Lower leg skin (tissue), 4 donors: ENCODE data around the gene MED17. TPM values are rescaled to one million over a fixed set of nuclear protein-coding genes. Genes with fewer than 3 reads are reported as not detected.
"Not testable (repeated sequence)": the region's sequence is repeated elsewhere in the genome, so short reads cannot be mapped to it uniquely, and the experiment has no call there.

Experiments used
- DNase-seq, 2 donors: peaks; one replicate each; pipeline ENCODE4 v3.0.0-alpha.2; 2019; ENCODE audit warnings: low spot score in 2 of 2
- H3K4me3 ChIP-seq: fragments of 200-600 bp; sonication (generic); 2 replicates; pipeline ENCODE4 v1.5.1; 2017; ENCODE audit warnings: mild to moderate bottlenecking, low read depth; ENCODE audit not compliant: poor library complexity, severe bottlenecking
- CTCF ChIP-seq, 3 donors: fragments of 450-650 bp; IDR thresholded peaks; one replicate each; pipeline ENCODE4 v1.5.1; 2016; ENCODE audit warnings: antibody characterized with exemption in 3 of 3, mild to moderate bottlenecking in 3 of 3, moderate library complexity in 2 of 3
- POLR2A ChIP-seq, 2 donors: fragments of 450-650 bp; IDR thresholded peaks; one replicate each; pipeline ENCODE4 v1.6.1; 2016 to 2017; ENCODE audit warnings: antibody characterized with exemption in 2 of 2, mild to moderate bottlenecking in 1 of 2, moderate library complexity in 1 of 2
- WGBS, 2 donors: methylation state at CpG; one replicate each; pipeline ENCODE4 v1.1.5; 2018; 5-methylcytosine and 5-hydroxymethylcytosine counted together
- intact Hi-C: fragments of 100-400 bp; cut with DNase I; formaldehyde crosslinking; loops from one replicate; pipeline ENCODE4 v1.15.0; 2023; ENCODE audit warnings: low total_unique reads
- total RNA-seq, 4 donors: library from RNA; depleted of rRNA; stranded (reverse); fragments of >200 nt; gene quantifications; one replicate each; pipeline ENCODE4 v1.1.0, GENCODE V29; 2016

MED17 gene
- total RNA-seq, 4 donors from 2014 or later, result 25.2 to 42.1 (median 35.5) TPM

GRCh38 chr11:93773601-93774200 is 10.4 kb upstream of the MED17 start:
- DNase-seq, result no peak
- 96 to 97% methylated on average over 9 to 10 of the region's 10 CpGs for WGBS, 2 donors
- no peak overlapping the region for H3K4me3 ChIP-seq
- TF ChIP-seq CTCF (IDR thresholded peaks at IDR 0.05), result no peak
- TF ChIP-seq POLR2A (IDR thresholded peaks at IDR 0.05), result no peak
- intact Hi-C loops, result no loop called here

GRCh38 chr11:93774560-93774959 is 9.5 kb upstream of the MED17 start:
- DNase-seq, intact Hi-C loops, H3K4me3 ChIP-seq: not testable (repeated sequence)
- WGBS, 2 donors, result 89 to 91% methylated on average over 3 of the region's 3 CpGs

- WGBS, 2 donors, result 47 to 57% methylated on average over 2 of the region's 2 CpGs
- H3K4me3 ChIP-seq, result no peak overlapping the region
- TF ChIP-seq POLR2A (IDR thresholded peaks at IDR 0.05) (no peak), CTCF (IDR thresholded peaks at IDR 0.05) (no peak)
- intact Hi-C loops, result no loop called here
- no peak for DNase-seq
Measured at GRCh38 chr11:93775289-93775688, 8.8 kb upstream of the MED17 start.

GRCh38 chr11:93783362-93783761 is 720 bp upstream of the MED17 start:
- TF ChIP-seq POLR2A (IDR thresholded peaks at IDR 0.05) (no peak), CTCF (IDR thresholded peaks at IDR 0.05) (no peak)
- WGBS, 2 donors, result 46 to 54% methylated on average over 7 of the region's 7 CpGs
- intact Hi-C loops, result no loop called here
- DNase-seq, result no peak
- peak overlapping the region; percentile 96 for H3K4me3 ChIP-seq

- 0 to 1% methylated on average over 10 of the region's 10 CpGs for WGBS, 2 donors
- H3K4me3 ChIP-seq, result peak overlapping the region; percentile 96
- no peak for TF ChIP-seq POLR2A (IDR thresholded peaks at IDR 0.05)
- no peak for TF ChIP-seq CTCF (IDR thresholded peaks at IDR 0.05)
- no peak for DNase-seq
- intact Hi-C loops, result no loop called here
Measured at GRCh38 chr11:93783765-93784144, 327 bp upstream of the MED17 start.

GRCh38 chr11:93784935-93785360 is 866 bp downstream of the MED17 start:
- 0 to 1% methylated on average over 13 of the region's 13 CpGs for WGBS, 2 donors

More at GRCh38 chr11:93784935-93785360, 866 bp downstream of the MED17 start:
- TF ChIP-seq POLR2A (IDR thresholded peaks at IDR 0.05) (no peak), CTCF (IDR thresholded peaks at IDR 0.05) (no peak)
- intact Hi-C loops, result no loop called here
- peak overlapping the region; percentile 96 for H3K4me3 ChIP-seq
- no peak for DNase-seq
